Neutrophil (primary cell): ENCODE measurements around the gene KLK15.

Source experiments
- H3K27ac ChIP-seq: fragments of 200-600 bp; sonication (generic); 2 replicates; pipeline ENCODE4 v1.5.1; 2016; ENCODE audit warnings: mild to moderate bottlenecking, moderate library complexity
- H3K27me3 ChIP-seq: fragments of 200-600 bp; sonication (generic); 2 replicates; pipeline ENCODE4 v1.6.0; 2016; ENCODE audit warnings: mild to moderate bottlenecking
- H3K36me3 ChIP-seq: fragments of 200-600 bp; sonication (generic); 2 replicates; pipeline ENCODE4 v1.5.1; 2017
- H3K4me1 ChIP-seq, 2 experiments: fragments of 200-600 bp in 1 of 2; sonication (generic) in 1 of 2; 1 replicate in 1 of 2; 2 replicates in 1 of 2; pipeline versions ENCODE4 v1.5.1 to v1.6.1; 2013 to 2016; ENCODE audit warnings: low read depth in 1 of 2, low read length in 1 of 2, mild to moderate bottlenecking in 1 of 2, moderate library complexity in 1 of 2; ENCODE audit not compliant: control insufficient read depth in 1 of 2, insufficient read depth in 1 of 2
- H3K4me3 ChIP-seq, 2 experiments: fragments of 200-600 bp in 1 of 2; sonication (generic) in 1 of 2; 1 replicate in 1 of 2; 2 replicates in 1 of 2; pipeline ENCODE4 v1.5.1; 2013 to 2016; ENCODE audit warnings: low read depth in 1 of 2, low read length in 1 of 2, mild to moderate bottlenecking in 1 of 2, moderate library complexity in 1 of 2
- H3K9me3 ChIP-seq: fragments of 200-600 bp; sonication (generic); 2 replicates; pipeline ENCODE4 v1.5.1; 2016
- CTCF ChIP-seq: fragments of 200-600 bp; sonication (generic); IDR thresholded peaks from 2 replicates; pipeline ENCODE4 v1.5.1; 2016; ENCODE audit warnings: antibody characterized with exemption

The KLK15 gene

GRCh38 chr19:50876456-50876855 is 43.1 kb upstream of the KLK15 start:
- no peak overlapping the region for H3K27ac ChIP-seq
- peaks cover 54% of the 10 kb centered on the region for H3K27me3 ChIP-seq
- no peak overlapping the region for H3K4me3 ChIP-seq
- no peaks in the 10 kb centered on the region for H3K36me3 ChIP-seq
- TF ChIP-seq CTCF, result no peak
- no peaks in the 10 kb centered on the region for H3K4me1 ChIP-seq
- no peaks in the 10 kb centered on the region for H3K9me3 ChIP-seq

- H3K36me3 ChIP-seq, result no peaks in the 10 kb centered on the region
- peaks cover 54% of the 10 kb centered on the region for H3K27me3 ChIP-seq
Observed at GRCh38 chr19:50875795-50876422, 42.5 kb upstream of the KLK15 start.

GRCh38 chr19:50874211-50874610 is 40.8 kb upstream of the KLK15 start:
- Histone ChIP-seq H3K4me1 (no peaks in the 10 kb centered on the region), H3K9me3 (no peaks in the 10 kb centered on the region), H3K36me3 (no peaks in the 10 kb centered on the region), H3K27ac (no peak overlapping the region), H3K4me3 (no peak overlapping the region), H3K27me3 (peaks cover 57% of the 10 kb centered on the region)
- TF ChIP-seq CTCF, result no peak

More at GRCh38 chr19:50875795-50876422, 42.5 kb upstream of the KLK15 start:
- no peak for TF ChIP-seq CTCF
- Histone ChIP-seq H3K9me3 (no peaks in the 10 kb centered on the region), H3K4me3 (no peak overlapping the region), H3K27ac (no peak overlapping the region), H3K4me1 (no peaks in the 10 kb centered on the region)

- peaks cover 60% of the 10 kb centered on the region for H3K27me3 ChIP-seq
- TF ChIP-seq CTCF, result no peak
Observed at GRCh38 chr19:50873056-50873455, 39.7 kb upstream of the KLK15 start, which contains the start of gene KLK2. TSS of gene KLK2 (plus strand) at chr19:50873439. CDS start at chr19:50873474, 35 bp downstream.

GRCh38 chr19:50870417-50871089 is 37.2 kb upstream of the KLK15 start:
- no peaks in the 10 kb centered on the region for H3K4me1 ChIP-seq
- TF ChIP-seq CTCF, result no peak
- H3K27ac ChIP-seq, result no peak overlapping the region
- H3K27me3 ChIP-seq, result peaks cover 50% of the 10 kb centered on the region
- no peaks in the 10 kb centered on the region for H3K36me3 ChIP-seq
- no peak overlapping the region for H3K4me3 ChIP-seq
- no peaks in the 10 kb centered on the region for H3K9me3 ChIP-seq

More at GRCh38 chr19:50873056-50873455, 39.7 kb upstream of the KLK15 start, which contains the start of gene KLK2:
- no peaks in the 10 kb centered on the region for H3K4me1 ChIP-seq
- no peak within 1 kb of the TSS for H3K27ac ChIP-seq
- no peaks in the 10 kb centered on the region for H3K36me3 ChIP-seq
- no peaks in the 10 kb centered on the region for H3K9me3 ChIP-seq
- no peak within 1 kb of the TSS for H3K4me3 ChIP-seq
